Activated CD4-positive, alpha-beta T cell treated with anti-CD3 and anti-CD28 coated beads for 36 hours (primary cell): ENCODE measurements around the gene PRR19. TPM values are rescaled to one million over a fixed set of nuclear protein-coding genes. Genes with fewer than 3 reads are reported as not detected.
"Not testable (repeated sequence)": the region's sequence is repeated elsewhere in the genome, so short reads cannot be mapped to it uniquely, and the experiment has no call there.

Experiments
- ATAC-seq: fragments of 200-7000 bp; cut with Tn5 transposase; one replicate; pipeline ENCODE4 v1.10.0; 2021; ENCODE audit warnings: mild to moderate bottlenecking, moderate library complexity
- CTCF ChIA-PET: fragments of 350-600 bp; sonication (Branson Sonifier 250); formaldehyde crosslinking; loops from one replicate; lab custom pipeline; 2021; ENCODE audit warnings: antibody characterized with exemption; lab: Charles Lee
- POLR2A ChIA-PET: fragments of 350-600 bp; sonication (Branson Sonifier 250); formaldehyde crosslinking; loops from one replicate; lab custom pipeline; 2021; ENCODE audit warnings: antibody characterized with exemption, inconsistent platforms; lab: Charles Lee
- DNase-seq: peaks from one replicate; pipeline ENCODE4 v3.0.0-alpha.2; 2020
- H3K27ac Mint-ChIP-seq: one replicate; pipeline ENCODE4 v1.8.0; 2021; ENCODE audit warnings: mixed read lengths
- H3K27me3 Mint-ChIP-seq: one replicate; pipeline ENCODE4 v1.8.0; 2021; ENCODE audit warnings: mixed read lengths
- H3K36me3 Mint-ChIP-seq: one replicate; pipeline ENCODE4 v1.8.0; 2021; ENCODE audit warnings: low read depth, mixed read lengths
- H3K4me1 Mint-ChIP-seq: one replicate; pipeline ENCODE4 v1.8.0; 2021; ENCODE audit warnings: mixed read lengths
- H3K4me3 Mint-ChIP-seq: one replicate; pipeline ENCODE4 v1.8.0; 2021; ENCODE audit warnings: mild to moderate bottlenecking, moderate library complexity, mixed read lengths
- H3K9me3 Mint-ChIP-seq: one replicate; pipeline ENCODE4 v1.8.0; 2021; ENCODE audit warnings: low read depth, mixed read lengths
- intact Hi-C, 2 experiments: fragments of 100-400 bp; cut with DNase I in 1 of 2; cut with micrococcal nuclease in 1 of 2; formaldehyde crosslinking; loops; one replicate each; pipeline versions ENCODE4 v1.14.2 to v1.15.1; 2022 to 2024; cut with DNase I, micrococcal nuclease
- total RNA-seq, 2 experiments: library from RNA; stranded (reverse); gene quantifications; one replicate each; pipeline ENCODE4 v1.2.3, GENCODE V29; 2021

Gene PRR19, protein sequence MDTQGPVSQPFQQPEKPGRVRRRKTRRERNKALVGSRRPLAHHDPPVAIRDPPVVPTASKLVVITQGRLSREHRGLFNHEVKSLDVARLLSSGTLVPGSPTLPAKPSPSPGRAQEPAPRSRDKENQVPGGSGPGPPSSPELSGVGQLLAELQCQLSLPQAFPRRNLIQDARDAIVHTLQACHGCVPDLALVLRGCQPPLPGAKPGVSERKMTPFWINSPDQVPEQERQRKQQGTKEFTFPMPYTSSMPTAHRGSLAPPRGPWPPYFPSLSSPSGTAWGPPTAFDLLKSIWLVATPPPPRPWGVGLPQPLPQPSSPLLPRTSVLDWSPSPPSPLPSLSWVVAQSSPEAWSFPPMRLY
- 1 to 10 TPM in 1 of 2 experiments, under 1 TPM in 1; 0.63 to 1.0 TPM for total RNA-seq

DNA sequence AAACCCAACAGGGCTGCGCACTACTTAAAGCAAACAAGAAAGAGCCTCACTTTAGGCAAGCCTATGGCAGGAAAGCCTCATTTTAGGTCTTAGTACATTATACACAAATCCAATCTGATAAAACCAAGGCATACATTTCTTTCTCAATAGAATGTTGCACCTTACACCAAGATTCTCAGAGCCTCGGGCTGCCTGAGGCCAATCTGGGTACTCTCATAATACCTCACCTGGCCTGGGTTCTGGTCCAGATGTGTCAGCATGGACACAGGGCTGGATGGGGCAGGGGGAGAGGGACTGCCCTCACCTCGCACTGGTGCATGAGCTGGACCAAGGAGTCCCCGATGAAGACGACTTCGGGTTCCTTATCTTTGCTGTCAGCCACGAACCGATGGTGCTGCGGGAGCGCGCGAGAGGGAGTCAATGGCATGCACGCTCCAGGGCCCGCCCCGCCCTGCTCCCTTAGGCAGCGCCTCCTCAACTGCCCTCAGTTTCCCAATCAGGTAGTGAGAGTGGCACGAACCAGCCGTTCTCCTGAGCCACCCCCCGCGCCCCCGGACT, at the start of gene PRR19:
PRR19 (plus strand) TSS at position 487 of the 558 bp plus-strand sequence. CDS start 7,453 bp downstream, outside the sequence.
- peak within 1 kb of the TSS; percentile 85 for H3K27ac Mint-ChIP-seq

GRCh38 chr19:42252365-42253244, 49.3 kb upstream of the PRR19 start:
- peak overlapping the region; percentile 95 for H3K27ac Mint-ChIP-seq
- DNase-seq = peak; percentile 47
- ATAC-seq = no peak
- POLR2A ChIA-PET = no interaction called here
- peak overlapping the region; percentile 89 for H3K4me3 Mint-ChIP-seq
- no peaks in the 10 kb centered on the region for H3K9me3 Mint-ChIP-seq
- H3K36me3 Mint-ChIP-seq = peaks cover 17% of the 10 kb centered on the region
- peaks cover 3% of the 10 kb centered on the region for H3K27me3 Mint-ChIP-seq
- intact Hi-C loops = no loop called here
- CTCF ChIA-PET = interaction anchor here (1.0 to 1.1 kb wide), 2 partner anchors 8 to 10 kb away, joined by 3 read pairs; partner anchors contain the start of gene GSK3A
- peaks cover 25% of the 10 kb centered on the region for H3K4me1 Mint-ChIP-seq

More for the DNA sequence above, at the start of gene PRR19:
- Mint-ChIP-seq H3K9me3 (no peaks in the 10 kb centered on the region), H3K36me3 (peaks cover 2% of the 10 kb centered on the region), H3K27me3 (no peaks in the 10 kb centered on the region), H3K4me1 (peaks cover 19% of the 10 kb centered on the region), H3K4me3 (peak within 1 kb of the TSS; percentile 83)
- ATAC-seq = peak; percentile 25
- DNase-seq = peak; percentile 50
- POLR2A ChIA-PET = interaction anchor here (0.9 to 1.0 kb wide), 3 partner anchors 19 to 59 kb away, joined by 3 to 4 read pairs (median 4); partner anchors contain the start of gene GSK3A
- intact Hi-C loops = loop anchor here (1.0 to 2.0 kb wide), 11 partner anchors 12 to 226 kb away; partner anchors contain the start of genes GSK3A (in 2 of the 2), DEDD2 (in 1 of the 2), MEGF8 (in 1 of the 2) and POU2F2 (in 1 of the 2)
- CTCF ChIA-PET = interaction anchor here (0.6 to 1.3 kb wide), 6 partner anchors 22 to 766 kb away, joined by 3 to 6 read pairs (median 4); partner anchors contain the start of gene GSK3A

DNA sequence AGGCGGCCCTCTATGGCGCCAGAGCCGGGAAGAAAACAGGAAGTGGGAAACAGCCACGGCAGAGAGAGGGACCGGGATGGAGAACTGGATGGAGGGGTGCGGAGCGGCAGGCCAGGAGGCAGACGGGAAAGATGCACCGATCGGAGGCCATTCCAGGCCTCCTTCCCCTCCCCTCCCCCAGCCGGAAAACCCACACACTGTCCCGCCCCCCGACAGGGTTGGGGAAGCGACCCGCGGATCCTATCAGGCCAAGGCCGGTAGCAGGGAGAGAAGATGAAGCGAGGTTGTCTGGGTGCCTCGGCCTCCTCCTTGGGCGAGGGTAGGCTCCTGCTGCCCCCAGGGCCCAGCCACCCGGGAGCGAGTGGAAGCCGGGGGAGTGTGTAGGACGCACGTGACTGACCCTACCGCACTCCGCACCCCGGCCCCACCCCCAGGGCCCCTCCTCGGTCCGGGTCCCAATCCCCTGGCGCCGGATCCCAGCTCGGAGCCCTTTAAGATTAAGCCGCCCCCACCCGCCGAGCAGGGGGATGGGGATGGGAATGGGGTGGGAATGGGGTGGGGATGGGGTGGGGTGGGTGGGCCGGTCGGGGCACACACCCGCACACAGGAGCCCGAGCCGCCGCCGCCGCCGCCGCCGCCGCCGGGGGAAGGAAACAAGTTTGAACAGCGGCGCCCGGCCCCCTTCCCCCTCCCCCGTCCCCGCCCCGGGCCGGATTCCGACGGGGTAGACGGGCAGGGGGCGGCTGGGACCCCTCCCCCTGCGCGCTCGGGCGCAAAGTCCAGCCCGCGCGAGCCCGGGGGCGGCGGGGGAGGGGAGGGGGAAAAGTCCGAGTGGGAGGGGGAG, 48.5 kb upstream of the PRR19 start:
- peak; percentile 83 for DNase-seq
- H3K9me3 Mint-ChIP-seq = no peaks in the 10 kb centered on the region
- POLR2A ChIA-PET = no interaction called here
- H3K4me1 Mint-ChIP-seq = peaks cover 25% of the 10 kb centered on the region
- intact Hi-C loops = loop anchor here (1.0 kb wide), 3 partner anchors 9 to 120 kb away; partner anchors contain the start of gene DEDD2 (in 1 of the 2)
- peaks cover 3% of the 10 kb centered on the region for H3K27me3 Mint-ChIP-seq
- H3K27ac Mint-ChIP-seq = peak overlapping the region; percentile 95
- peaks cover 17% of the 10 kb centered on the region for H3K36me3 Mint-ChIP-seq
- H3K4me3 Mint-ChIP-seq = peak overlapping the region; percentile 89
- CTCF ChIA-PET = interaction anchor here (1.0 kb wide), 1 partner anchor 9 kb away, joined by 3 read pairs; no protein-coding TSS in a partner anchor
- peak; percentile 20 for ATAC-seq

DNA sequence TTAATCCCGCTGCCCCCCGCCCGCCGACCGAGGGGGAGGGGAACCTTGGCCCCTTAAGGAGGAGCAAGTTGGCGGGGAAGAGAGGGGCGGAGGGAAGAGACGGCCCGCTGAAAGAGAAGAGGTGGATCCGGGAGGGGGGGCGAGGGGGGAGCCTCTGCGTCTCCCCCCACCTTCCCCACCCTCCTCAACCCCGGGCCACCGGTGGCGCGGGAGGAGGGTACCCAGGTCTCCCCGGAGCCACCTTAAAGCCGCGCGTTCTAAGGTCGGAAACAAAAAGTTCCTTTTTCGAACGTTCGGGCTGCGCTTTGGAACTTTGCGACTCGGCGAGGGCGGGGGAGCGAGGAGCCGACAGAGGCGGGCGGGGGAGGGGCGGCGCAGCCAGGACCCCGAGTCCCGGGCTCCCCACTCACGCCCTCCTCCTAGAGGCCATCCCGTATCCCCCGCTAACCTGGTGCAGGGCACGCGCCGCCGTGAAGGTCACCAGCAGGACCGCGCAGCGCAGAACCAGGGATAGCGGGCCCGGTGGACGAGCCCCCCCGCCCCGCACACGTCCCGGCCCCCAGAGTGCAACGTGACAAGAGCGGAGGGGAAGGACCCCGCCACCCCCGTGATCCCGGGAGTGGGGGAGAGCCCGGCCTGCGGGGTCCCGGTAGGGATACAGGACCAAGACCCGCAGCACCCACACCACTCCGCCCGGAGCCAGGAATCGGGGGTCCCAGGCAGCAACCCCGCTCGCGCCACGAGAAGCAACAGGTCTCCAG, 47.7 kb upstream of the PRR19 start:
- ChIA-PET CTCF (interaction anchor here (1.0 kb wide), 1 partner anchor 10 kb away, joined by 3 read pairs; no protein-coding TSS in a partner anchor), POLR2A (no interaction called here)
- peak; percentile 40 for ATAC-seq
- H3K4me3 Mint-ChIP-seq = peak overlapping the region; percentile 70
- peaks cover 25% of the 10 kb centered on the region for H3K4me1 Mint-ChIP-seq
- DNase-seq = peak; percentile 89
- peaks cover 17% of the 10 kb centered on the region for H3K36me3 Mint-ChIP-seq
- intact Hi-C loops = loop anchor here (1.0 kb wide), 3 partner anchors 10 to 121 kb away; partner anchors contain the start of gene DEDD2 (in 1 of the 2)
- no peaks in the 10 kb centered on the region for H3K9me3 Mint-ChIP-seq
- H3K27ac Mint-ChIP-seq = peak overlapping the region; percentile 63
- H3K27me3 Mint-ChIP-seq = peaks cover 3% of the 10 kb centered on the region

DNA sequence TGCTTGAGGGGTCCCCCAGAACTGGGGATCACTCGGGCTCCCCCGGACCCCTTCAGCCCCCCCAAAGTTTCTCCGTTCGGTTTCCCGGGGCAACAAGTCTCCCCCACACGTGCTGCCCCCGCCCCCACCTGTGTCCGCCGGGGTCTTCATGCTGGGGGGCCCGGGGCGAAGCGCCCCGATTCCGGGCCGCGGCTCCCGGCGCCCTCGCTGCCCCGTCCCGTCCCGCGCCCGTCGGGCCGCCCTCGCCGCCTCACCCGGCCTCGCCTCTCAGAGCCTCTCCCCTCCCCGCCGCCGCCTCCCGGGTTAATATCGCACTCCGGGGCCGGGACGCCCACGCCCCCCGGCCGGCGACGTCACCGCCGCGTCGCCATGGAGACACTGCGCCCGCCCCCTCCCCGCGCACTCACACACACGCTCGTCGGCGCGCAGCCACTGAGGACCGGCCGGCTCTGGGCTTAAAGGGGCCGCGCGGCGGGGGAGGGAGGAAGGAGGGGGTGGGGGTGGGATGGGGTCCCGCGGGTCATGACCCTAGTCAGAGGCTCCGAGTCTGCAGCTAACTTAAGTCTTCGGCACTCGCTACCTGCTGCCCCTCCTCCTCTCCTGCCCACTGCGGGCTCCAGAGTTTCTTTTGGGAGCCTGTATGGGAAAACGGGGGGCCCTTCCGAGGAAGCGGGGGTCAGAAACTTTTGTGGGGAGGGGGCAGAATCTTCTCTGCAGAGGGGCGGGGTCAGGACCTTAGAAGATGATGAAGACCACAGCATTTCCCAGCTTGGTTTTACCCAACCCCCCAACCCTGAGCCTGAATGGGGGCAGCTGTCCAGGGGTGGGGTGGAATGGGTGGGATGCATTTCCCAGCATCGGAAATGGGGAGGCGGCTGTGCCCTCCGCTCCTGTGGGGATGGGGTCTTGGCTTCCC, 46.8 kb upstream of the PRR19 start, which contains the start of gene ERF:
ERF (minus strand) TSS at position 279 of the 916 bp plus-strand sequence; CDS start at position 150, 129 bp downstream.
- ATAC-seq (peak; percentile 73), DNase-seq (peak; percentile 97)
- H3K27ac Mint-ChIP-seq = peak within 1 kb of the TSS; percentile 63
- intact Hi-C loops = loop anchor here (1.0 kb wide), 5 partner anchors 11 to 122 kb away; partner anchors contain the start of gene DEDD2 (in 1 of the 2)
- ChIA-PET POLR2A (interaction anchor here (0.6 kb wide), 1 partner anchor 18 kb away, joined by 3 read pairs; no protein-coding TSS in a partner anchor), CTCF (interaction anchor here (0.9 to 1.4 kb wide), 2 partner anchors 24 to 74 kb away, joined by 3 to 5 read pairs; no protein-coding TSS in a partner anchor)
- peaks cover 25% of the 10 kb centered on the region for H3K4me1 Mint-ChIP-seq
- peaks cover 3% of the 10 kb centered on the region for H3K27me3 Mint-ChIP-seq
- no peaks in the 10 kb centered on the region for H3K9me3 Mint-ChIP-seq
- peak within 1 kb of the TSS; percentile 70 for H3K4me3 Mint-ChIP-seq
- H3K36me3 Mint-ChIP-seq = peaks cover 12% of the 10 kb centered on the region

DNA sequence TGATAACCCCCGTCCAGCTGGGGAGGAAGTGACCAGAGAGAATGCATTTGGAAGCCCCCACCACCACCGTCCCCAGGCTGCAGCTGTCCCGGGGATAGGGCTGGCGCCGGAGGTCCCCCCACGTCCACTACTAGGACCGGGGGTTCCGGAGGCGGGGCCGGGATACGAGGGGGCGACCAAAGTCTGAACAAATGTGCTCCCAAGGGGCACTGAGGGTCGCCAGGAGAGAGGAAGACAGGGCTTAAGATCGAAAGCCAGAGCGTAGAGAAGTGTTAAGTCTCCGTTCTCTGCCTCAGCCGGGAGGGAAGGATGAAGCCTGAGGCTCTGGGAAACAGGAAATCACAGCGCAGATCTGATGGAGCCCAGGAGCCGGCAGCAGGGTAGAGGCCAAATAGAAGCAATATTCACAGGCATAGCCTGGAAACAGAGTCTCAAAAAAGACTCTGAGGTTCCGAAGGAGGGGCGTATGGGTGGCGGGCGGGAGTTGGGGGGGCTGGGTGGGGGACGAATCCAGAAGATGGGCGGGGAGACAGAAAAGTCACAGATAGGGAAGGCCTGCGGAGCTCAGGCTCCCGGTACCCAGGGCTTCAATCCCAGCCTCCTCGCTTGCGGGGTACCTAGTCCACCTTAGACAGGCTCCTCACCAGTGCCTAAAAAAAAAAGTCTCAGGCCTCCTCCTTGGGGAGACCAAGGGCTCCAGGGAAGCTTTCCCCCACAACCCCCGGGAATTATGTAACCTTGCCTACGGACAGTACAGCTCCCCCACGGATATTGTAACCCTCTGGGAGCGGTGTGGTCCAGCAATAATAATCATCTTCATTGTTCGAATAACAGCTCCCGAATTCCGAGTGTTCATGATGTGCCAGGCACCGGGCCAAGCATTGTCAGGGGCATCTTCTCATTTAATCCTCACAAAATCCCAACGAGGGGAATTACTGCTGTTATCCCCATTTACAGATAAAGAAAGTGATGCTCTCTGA, 45.9 kb upstream of the PRR19 start:
- Mint-ChIP-seq H3K9me3 (no peaks in the 10 kb centered on the region), H3K4me1 (peaks cover 18% of the 10 kb centered on the region), H3K4me3 (peak overlapping the region; percentile 70), H3K27me3 (peaks cover 3% of the 10 kb centered on the region), H3K27ac (no peak overlapping the region), H3K36me3 (peaks cover 12% of the 10 kb centered on the region)
- DNase-seq = peak; percentile 18
- intact Hi-C loops = loop anchor here (1.0 kb wide), 2 partner anchors 12 to 27 kb away; no protein-coding TSS in a partner anchor
- ChIA-PET POLR2A (no interaction called here), CTCF (interaction anchor here (0.9 to 1.4 kb wide), 3 partner anchors 23 to 75 kb away, joined by 3 to 6 read pairs (median 5); no protein-coding TSS in a partner anchor)
- ATAC-seq = no peak

DNA sequence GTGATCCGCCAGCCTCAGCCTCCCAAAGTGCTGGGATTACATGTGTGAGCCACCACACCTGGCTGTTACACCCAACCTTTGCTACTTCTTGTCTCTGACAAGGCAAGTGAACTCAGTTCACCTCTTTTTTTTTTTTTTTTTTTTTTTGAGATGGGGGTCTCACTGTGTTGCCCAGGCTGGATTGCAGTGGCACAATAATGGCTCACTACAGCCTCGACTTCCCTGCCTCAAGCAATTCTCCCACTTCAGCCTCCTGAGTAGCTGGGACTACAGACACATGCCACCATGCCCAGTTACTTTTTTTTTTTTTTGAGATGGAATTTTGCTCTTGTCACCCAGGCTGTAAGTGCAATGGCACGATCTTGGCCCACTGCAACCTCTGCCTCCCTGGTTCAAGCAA, 44.1 kb upstream of the PRR19 start:
- DNase-seq, H3K4me3 Mint-ChIP-seq, H3K27me3 Mint-ChIP-seq, ATAC-seq, H3K4me1 Mint-ChIP-seq, H3K36me3 Mint-ChIP-seq, intact Hi-C loops, H3K9me3 Mint-ChIP-seq, POLR2A ChIA-PET, H3K27ac Mint-ChIP-seq: not testable (repeated sequence)
- CTCF ChIA-PET = interaction anchor here (0.6 kb wide), 1 partner anchor 728 kb away, joined by 4 read pairs; no protein-coding TSS in a partner anchor

DNA sequence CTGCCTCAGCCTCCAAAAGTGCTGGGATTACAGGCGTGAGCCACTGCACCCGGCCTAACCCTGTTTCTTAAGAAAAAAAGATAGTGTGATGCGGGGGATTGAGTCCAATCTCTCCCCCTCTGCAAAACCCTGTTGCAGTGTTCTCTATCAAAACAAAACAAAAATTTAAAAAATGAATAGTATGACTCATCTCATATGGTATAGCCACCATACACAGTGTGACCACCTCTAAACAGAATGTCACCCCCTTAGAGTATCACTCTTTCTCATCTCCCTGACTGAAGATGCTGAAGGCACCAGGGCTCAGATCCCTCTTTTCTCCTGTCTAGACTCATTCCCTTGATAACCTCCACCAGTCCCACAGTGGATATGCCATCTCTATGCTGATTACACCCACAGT, 40.2 kb upstream of the PRR19 start:
- DNase-seq (no peak), ATAC-seq (peak; percentile 58)
- POLR2A ChIA-PET = no interaction called here
- H3K9me3 Mint-ChIP-seq = no peaks in the 10 kb centered on the region
- no peak overlapping the region for H3K4me3 Mint-ChIP-seq
- CTCF ChIA-PET = no interaction called here
- intact Hi-C loops = no loop called here
- H3K27me3 Mint-ChIP-seq = peaks cover under 1% of the 10 kb centered on the region
- H3K4me1 Mint-ChIP-seq = no peaks in the 10 kb centered on the region
- H3K36me3 Mint-ChIP-seq = no peaks in the 10 kb centered on the region
- H3K27ac Mint-ChIP-seq = no peak overlapping the region
